Glomerular visceral epithelial cell (primary cell): ENCODE measurements around the gene IL9R.
"Not testable (repeated sequence)": the region's sequence is repeated elsewhere in the genome, so short reads cannot be mapped to it uniquely, and the experiment has no call there.

ENCODE experiments used
- DNase-seq: peaks from one replicate; pipeline ENCODE4 v3.0.0-alpha.2; 2016; ENCODE audit errors: extremely low spot score

Gene IL9R, protein sequence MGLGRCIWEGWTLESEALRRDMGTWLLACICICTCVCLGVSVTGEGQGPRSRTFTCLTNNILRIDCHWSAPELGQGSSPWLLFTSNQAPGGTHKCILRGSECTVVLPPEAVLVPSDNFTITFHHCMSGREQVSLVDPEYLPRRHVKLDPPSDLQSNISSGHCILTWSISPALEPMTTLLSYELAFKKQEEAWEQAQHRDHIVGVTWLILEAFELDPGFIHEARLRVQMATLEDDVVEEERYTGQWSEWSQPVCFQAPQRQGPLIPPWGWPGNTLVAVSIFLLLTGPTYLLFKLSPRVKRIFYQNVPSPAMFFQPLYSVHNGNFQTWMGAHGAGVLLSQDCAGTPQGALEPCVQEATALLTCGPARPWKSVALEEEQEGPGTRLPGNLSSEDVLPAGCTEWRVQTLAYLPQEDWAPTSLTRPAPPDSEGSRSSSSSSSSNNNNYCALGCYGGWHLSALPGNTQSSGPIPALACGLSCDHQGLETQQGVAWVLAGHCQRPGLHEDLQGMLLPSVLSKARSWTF

DNA sequence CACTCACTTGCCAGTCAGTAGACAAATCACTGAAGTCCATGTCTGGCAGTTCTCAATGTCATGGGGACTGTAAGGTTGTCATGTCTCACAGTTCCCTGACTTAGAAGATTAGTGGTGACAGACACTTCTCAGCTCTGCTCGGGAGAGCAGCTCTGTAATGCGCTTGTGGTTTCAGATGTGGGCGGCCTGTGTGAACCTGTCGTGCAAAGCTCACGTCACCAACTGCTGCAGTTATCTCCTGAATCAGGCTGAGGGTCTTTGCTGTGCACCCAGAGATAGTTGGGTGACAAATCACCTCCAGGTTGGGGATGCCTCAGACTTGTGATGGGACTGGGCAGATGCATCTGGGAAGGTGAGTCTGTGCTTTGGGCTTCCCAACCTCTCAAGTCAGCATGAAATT is at the start of gene IL9R:
Gene IL9R (plus strand): TSS at position 261 of the 400 bp plus-strand sequence. CDS start 64 bp downstream, at position 325.
- no peak for DNase-seq

DNA sequence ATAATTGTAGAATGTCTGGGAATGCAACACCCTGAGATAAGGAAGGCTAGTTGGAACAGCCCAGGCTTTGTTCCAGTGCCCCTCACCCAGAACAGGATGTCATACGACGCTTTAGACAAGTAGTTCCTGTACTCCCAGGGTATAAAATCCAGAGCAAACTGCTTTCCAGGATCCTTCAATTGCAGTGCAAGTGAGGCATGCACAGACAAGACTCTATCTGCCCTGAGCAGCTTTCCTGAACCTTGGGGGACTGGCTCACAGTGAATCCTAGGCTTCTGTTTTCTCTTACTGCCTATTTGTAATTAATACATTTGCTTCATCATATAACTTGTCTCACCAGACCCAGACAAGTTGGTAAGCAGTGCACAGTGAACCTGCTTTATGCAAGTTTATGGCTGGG is 48.4 kb upstream of the IL9R start:
- DNase-seq = no peak

DNA sequence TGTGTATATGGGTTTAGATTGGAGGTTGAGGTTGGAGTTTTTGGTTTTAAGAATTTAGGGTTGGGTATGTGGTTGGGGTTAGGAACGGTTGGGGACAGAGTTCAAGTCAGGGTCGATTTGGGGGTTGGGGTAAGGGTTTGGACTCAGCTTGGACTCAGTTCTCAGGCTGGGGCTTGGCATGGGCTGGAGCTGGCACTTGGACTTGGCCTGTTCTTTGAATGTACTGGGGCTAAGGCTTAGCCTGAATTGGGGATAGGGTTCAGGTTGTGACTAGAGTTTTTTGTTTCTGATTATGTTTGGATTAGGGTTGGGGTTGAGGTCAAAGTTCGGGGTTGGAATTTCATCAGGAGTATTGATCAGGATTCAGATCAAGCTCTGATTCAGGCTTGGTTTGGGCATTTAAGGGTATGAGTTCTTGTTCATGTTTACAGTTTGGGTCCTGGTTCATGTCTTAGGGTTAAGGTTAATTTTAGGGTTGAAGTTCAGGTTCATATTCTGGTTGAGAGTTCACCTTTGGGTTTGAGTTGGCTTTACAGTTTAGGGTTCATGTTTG is 46.2 kb upstream of the IL9R start:
- no peak for DNase-seq

DNA sequence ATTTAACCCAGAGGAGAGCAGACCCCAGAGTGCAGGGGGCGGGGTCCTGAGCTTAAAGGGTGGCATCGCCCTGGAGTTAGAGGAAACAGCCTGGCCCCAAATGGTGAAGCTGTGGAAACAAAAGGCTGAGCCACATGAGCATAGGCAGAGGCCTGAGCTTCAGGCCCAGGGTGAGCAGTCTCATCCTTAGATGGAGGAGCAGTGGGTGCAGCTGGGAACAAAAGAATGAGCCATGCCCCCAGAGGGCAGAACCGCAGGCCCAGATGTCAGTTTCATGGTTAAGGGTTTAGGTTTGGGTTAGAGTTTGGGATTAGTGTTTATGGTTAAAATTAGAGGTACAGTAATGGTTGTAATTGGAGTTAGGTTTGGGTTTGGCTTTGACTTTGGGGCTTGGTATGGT is 44.4 kb upstream of the IL9R start:
- DNase-seq = no peak

DNA sequence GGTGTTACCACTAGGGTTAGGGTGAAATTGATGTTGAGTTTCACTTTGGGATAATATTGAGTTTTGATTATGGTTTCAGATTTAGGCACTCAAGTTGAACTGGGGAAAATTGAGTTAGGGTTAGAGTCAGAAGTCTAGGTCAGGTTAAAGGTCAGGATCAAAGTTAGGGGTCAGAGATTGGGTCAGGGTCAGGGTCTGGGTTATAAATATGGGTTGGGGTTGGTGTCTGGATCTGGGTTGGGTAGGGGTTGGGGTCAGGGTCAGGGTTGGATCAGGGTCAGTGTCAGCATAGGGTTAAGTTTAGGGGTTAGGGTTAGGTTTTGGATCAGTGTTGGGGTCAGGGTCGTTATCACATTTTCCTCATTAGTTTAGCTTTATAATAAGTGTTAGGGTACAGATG is 42.7 kb upstream of the IL9R start:
- DNase-seq = no peak

DNA sequence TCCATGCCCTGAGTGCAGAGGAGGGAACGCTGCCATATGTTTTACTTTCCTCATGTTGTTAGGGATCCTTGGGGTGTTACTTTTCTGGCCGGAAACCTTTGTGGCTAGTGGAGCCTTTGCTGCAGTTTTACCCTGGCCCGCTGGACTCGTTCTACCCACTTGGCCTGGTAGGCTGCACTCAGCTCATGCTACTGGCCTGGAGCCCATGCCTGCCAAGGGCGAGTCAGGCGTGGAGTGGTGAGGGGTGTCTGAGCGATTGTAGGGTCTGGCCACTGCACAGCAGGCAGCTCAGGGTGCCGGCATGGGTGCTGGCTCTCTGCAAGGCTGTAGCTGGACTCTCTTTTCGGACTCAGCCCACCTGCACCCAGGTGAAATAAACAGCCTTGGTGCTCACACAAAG is 41.4 kb upstream of the IL9R start:
- DNase-seq = no peak

DNA sequence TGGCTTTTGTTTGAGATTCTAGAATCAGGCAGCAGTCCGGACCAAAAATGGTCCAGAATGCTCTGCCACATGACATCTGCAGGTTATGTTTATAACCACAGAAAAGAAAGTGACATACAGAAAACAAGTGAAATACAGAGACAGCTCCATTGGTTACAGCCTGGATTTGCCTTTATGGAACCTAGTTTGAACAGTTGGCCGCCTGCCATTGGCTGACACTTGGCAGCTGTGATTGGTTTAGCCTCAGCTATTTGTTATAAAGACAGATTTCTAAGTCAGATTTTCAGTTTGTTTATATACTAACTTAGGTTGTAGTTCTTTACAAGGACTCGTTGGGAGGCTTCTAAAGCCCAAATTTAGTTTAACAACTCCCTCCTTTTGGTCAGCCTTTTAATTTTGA is 40.8 kb upstream of the IL9R start:
- no peak for DNase-seq

DNA sequence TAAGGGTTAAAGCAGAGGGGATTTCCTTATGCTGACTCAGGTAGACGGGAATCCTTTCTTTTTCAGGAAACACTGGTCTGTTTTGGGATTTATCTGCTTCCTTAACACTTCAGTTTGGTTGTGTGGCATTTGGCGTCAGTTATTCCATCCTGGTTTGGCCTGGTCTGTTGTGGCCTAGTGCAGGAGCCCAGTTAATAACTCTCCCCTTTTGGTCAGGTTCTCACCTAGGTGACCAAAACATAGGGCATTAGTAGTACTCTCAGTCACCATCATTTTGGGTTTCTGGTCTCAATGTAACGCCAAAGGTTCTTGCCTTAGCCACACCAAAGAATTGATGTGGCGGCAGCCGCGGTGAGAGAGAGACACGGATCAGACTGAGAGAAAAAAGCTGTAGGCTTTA is 39.7 kb upstream of the IL9R start:
- no peak for DNase-seq

DNA sequence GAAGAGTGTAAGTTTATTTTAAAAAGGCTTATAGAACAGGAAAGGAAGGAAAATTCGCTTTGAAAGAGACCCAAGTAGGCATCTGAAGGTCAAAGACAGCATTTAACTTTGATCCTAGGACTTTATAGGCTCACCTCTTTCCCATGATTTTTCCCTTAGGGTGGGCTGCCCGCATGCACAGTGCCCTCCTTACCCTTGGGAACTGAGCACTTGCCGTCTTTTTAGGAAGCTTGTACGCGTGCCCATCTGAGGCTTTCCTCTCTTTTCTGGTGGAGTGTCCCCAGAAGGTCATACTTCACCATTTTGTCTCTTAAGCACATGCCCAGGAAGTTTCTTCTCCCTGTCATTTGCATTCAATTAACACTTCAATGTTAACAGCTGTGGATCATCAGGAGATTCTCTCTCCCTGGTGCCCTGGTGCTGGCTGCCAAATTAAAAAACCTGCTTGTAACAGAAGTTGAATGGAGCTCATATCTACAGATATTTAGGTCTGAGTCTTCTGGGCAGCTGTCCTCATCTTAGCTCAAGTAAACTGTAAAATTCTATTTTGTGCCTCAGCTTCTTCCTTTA is 38.4 kb upstream of the IL9R start:
- DNase-seq = no peak

DNA sequence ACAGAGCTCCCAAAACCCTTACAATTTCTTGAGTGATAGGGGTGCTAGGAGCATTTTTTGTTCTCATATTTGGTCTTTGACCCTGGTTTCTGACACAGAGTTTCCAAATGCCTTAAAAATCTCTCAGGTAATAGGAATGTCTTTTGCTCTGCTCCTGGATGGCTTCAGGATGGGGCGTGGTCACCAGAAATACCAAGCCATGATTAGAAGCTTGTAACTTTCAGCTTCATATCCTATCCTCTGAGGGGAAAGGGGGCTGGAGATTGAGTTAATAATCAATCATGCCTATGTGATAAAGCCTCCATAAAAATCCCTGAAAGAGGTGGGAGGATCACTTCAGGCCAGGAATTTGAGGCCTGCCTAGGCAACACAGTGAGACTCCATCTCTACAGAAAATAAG is 34.6 kb upstream of the IL9R start:
- DNase-seq = no peak

DNA sequence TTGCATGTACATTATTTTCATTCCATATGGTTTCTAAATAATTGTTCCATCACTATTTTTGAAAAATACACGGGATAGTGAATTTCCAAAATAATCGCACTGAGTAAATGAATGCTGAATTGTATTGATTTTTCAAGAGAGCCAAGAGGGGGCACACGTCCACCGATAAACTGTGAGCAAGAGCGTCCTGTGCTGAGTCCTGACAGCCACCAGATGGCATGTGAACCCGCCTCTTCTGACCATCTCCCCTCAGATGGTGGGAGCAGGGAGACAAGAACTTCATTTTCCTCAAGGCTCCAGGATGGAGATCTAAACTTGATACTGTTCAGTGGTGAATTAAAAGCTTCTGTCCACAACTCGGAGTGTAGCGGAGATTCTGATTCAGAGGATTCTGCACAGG is 30.6 kb upstream of the IL9R start:
- peak; percentile 11 for DNase-seq

DNA sequence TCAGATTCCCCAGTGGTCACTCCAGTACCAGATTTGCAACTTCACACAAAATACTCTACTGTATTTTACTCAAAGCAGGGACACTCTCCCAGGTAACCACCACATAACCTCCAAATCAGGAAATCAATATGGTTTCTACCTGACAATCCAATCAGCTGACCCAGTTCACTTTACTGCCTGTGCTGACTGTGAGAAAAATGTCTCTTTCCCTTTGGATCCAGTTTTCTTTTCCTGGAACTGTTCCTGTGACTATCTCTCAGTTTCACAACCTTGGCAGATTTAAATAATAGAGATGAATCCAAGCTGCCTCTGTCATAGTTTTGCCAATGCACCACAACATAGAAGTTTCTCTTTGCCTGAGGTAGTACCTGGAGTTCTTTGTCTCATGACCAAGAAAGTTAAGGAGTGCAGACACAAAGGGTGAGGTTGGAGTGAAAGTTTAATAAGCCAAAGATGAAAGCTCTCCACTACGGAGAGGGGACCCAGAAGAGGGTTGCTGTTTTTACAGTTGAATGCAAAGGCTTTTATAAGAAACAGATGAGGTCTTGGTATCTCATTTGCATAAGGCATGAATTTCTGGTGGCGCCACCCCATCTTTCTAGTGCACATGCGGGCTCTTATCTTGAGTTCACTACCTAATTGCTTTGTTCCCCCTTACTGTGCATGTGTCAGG is 29.7 kb upstream of the IL9R start:
- DNase-seq = no peak

DNA sequence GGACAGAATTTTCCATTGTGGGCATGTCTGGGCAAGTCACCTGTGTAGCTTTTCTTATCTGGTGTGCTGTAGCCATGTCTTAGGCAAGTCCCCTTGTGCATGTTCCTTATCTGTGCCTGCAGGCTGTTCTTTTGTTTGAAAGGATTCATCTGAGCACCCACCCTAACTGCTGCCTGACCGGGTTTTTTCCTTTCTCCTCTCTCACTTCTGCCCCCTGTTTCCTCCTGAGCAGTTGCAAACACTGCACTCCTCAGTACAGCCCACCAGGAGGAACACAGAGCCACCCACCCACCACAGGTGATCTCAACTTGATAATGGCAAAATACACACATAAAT is 29.2 kb upstream of the IL9R start:
- DNase-seq = no peak

DNA sequence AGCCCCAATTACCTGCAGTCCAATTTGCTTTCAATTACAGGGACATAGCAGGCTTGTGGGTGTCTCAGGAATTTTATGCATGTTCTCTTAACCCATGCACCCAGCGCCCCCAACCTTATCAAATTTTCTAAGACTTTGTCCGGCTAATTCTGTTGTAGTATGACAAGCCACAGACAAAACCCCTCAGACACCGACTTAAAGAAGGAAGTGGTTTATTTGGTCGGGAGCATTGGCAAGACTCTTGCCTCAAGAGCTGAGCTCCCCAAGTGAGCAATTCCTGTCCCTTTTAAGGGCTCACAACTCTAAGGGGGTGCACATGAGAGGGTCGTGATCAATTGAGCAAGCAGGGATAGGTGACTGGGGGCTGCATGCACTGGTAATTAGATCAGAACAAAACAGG is 28.7 kb upstream of the IL9R start:
- no peak for DNase-seq

DNA sequence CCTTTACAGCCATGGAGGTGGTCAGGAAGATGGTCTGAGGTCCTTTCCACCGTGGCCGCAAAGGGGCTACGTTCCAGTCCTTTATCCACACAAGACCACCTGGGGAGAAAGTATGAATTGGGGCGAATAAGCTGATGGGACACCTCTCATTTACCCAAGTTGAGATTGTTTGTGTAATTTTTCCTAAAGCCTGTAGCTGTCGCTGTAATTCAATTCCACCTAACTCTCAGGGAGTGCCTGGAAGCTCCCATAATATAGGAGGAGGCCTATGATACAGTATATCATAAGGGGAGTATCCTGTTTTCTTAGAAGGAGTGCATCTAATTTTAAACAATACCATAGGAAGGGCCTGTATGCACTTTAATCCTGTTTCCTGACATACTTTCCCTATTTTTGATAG is 25.8 kb upstream of the IL9R start:
- DNase-seq = not testable (repeated sequence)

DNA sequence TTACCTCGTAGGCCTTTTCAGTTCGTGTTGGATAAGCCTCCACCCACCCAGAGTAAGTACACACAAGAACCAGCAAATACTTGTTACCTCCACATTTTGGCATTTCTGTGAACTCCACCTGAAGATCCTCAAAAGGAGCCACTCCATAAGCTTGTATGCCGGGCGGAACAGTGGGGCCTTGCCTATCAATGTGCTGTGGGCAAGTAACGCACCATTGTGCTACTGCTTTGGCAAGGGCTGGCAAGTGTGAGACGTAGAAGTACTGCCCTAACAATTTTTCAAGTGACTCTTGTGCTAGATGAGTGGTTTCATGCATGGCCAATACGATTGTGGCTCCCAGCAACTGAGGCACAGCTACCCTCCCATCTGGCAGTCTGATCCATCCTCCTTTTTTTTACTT is 25.3 kb upstream of the IL9R start:
- DNase-seq = not testable (repeated sequence)

DNA sequence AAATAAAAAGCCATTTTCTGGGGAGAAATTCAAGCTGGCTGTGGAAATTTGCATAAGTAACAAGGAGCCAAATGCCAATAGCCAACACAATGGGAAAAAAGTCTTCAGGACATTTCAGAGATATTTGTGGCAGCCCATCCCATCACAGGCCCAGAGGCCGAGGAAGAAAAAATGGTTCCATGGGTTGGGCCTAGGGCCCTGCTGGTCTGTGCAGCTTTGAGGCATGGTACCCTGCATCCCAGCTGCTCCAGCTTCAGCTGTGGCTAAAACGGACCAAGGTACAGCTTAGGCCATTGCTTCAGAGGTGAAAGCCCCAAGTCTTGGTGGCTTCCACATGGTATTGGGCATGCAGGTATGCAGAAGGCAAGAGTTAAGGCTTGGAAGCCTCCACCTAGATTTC is 14.2 kb upstream of the IL9R start:
- no peak for DNase-seq

DNA sequence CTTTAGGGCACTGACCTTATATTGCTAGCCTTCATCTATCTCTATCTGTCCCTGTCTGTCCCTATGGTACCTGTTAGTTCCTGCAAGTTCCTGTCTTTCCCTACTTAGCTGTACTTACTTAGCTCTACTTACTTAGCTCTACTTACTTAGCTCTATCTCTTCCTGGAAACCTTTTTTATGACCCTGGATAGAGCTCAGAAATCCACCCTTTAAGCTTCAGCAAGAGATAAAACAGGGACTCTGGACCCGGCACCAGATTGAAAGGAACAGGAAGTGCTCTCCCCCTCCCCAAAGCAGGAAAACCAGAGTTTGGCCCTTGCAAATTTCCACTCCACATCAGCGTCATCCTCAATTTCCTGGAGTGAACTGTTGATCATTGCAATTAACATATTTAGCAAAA is 12.3 kb upstream of the IL9R start:
- no peak for DNase-seq

DNA sequence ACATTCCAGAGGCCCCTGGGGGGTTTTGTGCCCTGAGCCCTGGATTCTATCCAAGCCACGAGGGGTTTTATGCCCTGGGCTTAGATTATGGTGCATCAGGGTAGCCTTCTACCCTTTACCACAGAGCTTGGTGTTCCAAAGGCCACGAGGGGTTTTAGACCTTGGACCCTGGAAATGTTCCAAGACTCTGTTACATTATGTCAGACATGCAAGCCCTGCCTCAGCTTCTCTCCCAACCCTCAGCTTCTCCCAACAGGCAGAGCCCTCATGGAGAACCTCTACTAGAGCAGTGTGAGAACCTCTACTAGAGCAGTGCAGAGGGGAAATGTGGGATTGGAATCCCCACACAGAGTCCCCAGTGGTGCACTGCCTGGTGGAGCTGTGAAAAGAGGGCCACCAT is 10.5 kb upstream of the IL9R start:
- not testable (repeated sequence) for DNase-seq

DNA sequence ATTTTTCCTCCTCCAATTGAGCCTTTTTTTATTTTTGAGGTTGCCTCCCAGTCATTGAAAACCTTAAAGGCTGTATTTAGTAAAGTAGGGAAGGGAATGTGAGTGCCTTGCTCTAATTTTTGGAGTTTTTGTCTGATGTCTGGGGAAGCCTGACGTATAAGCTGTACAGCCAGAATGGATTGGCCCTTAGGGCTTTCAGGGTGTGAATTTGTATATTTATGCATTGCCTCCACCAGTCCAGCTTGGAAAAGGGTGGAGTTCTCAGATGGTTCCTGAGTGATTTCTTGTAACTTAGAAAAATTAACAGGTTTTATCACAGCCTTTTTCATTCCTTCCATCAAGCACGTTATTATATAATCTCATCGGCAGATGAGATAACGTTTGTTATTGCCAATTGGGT is 8.6 kb upstream of the IL9R start:
- DNase-seq = no peak

DNA sequence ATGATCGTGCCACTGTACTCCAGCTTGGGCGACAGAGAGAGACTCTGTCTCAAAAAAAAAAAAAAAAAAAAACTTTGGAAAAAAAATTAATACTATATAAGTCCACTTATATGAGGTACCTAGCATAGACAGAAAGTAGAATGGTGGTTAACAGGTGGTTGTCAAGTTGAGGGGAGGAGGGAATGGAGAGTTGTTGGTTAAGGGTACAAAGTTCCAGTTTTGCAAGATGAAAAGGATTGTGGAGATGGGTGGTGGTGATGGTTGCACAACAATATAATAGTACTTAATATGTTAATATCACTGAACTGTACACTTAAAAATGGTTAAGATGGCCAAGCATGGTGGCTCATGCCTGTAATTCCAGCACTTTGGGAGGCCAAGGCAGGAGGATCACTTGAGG is 4.1 kb upstream of the IL9R start:
- DNase-seq = no peak

DNA sequence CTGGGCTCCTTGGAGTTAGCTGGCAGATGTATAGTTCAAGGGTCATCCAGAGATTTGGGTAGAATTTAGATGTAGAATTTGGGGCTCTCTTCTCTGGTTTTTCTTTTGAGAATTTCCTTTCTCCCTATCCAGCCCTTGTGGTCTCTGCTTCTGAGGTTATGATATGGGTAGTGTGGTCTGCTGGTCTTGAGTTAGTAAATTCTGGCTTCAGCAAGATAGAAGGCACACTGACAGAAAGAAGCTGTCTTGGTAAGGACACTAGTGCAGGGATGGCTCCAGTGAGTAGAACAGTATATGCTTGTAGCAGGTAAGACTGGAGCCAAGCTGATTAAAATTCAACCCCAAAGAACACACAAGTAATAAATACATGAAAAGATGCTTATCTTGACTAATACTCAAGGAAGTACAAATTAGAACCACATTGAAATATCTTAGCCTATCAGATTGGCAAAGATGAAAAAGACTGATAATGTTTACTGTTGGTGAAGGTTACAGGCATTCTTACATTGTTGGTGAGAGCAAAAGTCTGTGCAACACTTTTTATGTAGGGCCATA is 2.1 kb upstream of the IL9R start:
- no peak for DNase-seq

DNA sequence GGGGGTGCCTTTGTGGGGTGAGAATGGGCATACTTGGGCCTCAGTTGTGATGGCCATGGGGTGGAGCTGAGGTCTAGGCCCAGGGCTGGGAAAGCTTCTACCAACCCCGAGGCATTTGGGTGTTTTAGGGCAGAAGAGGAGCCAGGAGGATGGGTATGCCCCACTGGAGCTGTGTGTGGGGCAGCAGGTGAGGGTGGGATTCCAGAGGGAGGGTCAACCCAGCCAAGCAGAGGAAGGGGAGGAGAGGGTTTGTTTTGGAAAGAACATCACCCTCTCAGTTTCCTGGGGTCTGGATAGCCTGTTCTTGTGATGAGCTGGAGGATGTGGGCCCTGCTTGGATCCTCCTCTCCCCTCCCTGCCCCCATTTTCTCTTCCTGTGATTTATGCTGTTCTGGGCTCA is 620 bp downstream of the IL9R start:
- DNase-seq = no peak
